ENCODE data around the gene SPTLC3.

SPTLC3 gene

DNA sequence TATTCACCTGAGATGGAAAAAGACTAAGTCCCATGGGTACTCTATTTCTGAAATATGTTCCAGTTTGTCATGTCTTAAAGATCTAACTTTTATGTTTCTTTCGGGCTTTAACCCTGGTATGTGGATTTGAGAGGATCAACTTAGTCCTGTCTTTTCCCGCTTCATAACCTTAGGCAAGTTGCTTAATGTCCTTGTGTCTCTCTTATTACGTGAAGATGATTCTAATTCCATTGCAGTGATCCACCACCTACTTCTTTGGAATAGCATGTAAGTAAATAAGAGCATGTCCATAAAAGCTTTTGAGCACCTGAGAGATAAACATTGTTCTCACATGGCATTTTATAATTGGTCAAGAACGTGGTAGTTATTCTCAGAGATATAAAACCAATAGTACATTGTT is 23.0 kb downstream of the SPTLC3 start:
- no peak for DNase-seq (ENCODE audit: low read depth in 2 of 2)

DNA sequence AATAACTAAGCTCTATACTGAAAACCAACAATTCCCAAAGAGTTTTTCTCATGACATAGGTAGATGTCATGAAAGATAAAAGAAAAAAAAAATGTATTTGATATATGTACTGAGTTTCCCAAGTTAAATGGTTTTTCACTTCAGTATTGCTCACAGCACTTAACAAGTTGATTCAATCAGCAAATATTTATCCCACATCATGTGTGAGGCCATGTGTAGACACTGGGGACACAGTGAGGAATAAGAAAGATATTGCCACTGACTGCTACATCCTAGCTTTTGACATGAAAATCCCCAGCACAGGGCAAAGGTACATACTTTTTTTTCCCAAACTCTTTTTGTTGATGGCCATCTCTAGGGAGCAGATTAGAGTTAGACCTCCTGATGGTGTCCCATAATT is 25.3 kb downstream of the SPTLC3 start:
- DNase-seq (ENCODE audit: low read depth in 2 of 2) = no peak

DNA sequence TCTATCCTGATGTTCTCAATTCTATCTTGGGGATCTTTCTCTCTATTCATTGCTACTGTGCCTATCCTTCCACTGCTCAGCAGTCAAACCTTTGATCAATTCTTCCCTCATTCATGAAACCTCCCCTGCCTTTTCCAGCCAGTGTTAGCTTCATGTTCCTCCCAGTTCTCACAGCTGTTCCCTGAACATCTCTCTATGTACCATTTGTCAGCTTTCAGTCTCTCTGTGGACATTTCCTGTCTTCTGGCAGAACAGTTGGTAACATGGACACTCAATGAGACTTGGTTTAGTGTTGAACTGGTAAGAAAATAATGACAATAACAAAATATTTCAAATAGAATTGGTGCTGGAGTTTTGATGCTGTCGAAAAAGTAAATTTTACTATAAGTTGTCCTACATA is 26.2 kb downstream of the SPTLC3 start:
- no peak for DNase-seq (ENCODE audit: low read depth in 2 of 2)

GRCh38 chr20:13035399-13036152 is 26.8 kb downstream of the SPTLC3 start:
- DNase-seq (ENCODE audit: low read depth in 2 of 2) = no peak

DNA sequence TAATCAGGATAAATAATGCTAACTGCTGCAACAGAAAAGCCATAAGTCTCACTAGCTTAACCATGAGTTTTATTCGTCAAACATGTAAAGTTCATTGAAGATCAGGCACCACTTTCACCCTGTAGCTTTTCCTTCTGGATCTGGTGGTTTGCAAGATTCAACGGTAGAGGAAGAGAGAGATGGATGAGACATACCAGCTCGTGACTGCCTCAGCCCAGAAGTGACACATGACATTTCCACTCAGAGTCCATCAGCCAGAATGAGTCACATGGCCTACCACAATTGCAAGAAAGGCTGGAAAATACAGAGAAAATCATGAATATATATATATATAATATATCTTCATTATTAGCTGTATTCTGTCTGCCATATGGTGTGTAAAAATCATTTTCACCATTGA is 29.0 kb downstream of the SPTLC3 start:
- DNase-seq (ENCODE audit: low read depth in 2 of 2) = no peak

GRCh38 chr20:13041574-13042457 is 33.0 kb downstream of the SPTLC3 start:
- no peak for DNase-seq (ENCODE audit: low read depth in 2 of 2)

- no peak for DNase-seq (ENCODE audit: low read depth in 2 of 2)
Observed at GRCh38 chr20:13042458-13042794, 33.7 kb downstream of the SPTLC3 start.

- DNase-seq (ENCODE audit: low read depth in 2 of 2) = no peak
Observed at GRCh38 chr20:13046409-13046808, 37.6 kb downstream of the SPTLC3 start.

GRCh38 chr20:13054011-13054410 is 45.2 kb downstream of the SPTLC3 start:
- no peak for DNase-seq (ENCODE audit: low read depth in 2 of 2)

DNA sequence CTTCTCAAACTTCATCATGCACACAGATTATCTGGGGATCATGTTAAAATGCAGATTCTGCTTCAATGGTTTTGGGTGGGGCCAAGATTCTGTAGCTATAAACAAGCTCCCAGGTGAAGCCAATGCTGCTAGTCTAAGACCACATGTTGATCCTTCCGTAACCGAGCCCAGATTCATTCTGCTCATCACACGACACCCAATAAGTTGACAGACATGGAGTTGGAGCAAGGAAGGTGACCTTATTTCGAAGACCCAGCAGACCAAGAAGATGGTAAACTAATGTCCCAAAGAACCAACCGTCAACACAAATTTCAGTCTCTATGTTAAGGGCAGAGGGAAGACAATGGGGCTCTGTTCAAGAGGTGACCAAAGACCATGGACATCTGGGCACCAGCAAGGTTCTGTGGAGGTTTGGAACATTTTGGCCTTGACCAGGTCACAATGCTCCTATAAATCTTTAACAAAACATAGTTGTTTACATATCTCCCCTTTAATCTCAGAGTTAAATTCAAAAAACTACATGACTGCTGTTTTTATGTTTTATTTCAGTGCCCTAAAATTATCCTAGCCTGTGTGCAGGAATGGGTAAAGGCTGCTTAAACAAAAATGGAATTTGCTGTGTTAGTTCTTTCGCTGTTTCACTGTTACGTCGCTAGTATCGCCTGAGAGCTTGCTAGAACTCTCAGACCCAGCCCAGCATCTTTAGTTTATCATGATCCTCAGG is 50.1 kb downstream of the SPTLC3 start:
- no peak for DNase-seq (ENCODE audit: low read depth in 2 of 2)

GRCh38 chr20:13059398-13060136 is 50.8 kb downstream of the SPTLC3 start:
- no peak for DNase-seq (ENCODE audit: low read depth in 2 of 2)

DNA sequence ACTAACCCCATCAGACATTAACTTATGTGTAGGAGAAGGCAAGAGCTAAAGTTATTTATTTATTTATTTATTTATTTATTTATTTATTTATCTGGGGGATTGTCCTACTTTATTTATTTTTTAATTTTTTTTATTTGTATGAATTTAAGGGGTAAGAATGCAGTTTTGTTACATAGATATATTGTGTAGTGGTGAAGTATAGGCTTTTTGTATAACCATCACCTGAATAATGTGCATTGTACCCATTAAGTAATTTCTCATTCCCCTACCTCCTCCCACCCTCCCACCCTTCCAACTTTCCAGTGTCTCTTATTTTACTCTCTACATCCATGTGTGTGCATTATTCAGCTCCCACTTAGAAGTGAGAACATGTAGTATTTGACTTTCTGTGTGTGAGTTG is 51.6 kb downstream of the SPTLC3 start:
- no peak for DNase-seq (ENCODE audit: low read depth in 2 of 2)

DNA sequence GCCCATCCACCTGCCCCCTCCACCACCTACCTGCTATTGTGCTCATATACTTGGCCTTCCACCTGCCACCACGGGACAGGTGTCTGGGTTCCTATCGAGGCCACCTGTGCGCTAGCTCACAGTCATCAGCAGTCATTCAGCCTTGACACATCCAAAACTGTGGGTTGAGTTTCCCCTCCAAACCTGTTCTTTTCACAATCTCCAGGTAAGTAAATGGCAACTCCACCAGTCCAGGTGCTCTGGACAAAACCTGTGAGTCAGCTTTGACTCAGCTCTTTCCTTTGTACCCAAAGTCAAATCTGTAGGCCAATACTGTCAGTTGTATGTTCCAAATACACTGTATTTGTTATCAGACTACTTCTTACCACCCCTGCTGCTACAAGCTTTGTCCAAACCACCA is 52.6 kb downstream of the SPTLC3 start:
- DNase-seq (ENCODE audit: low read depth in 2 of 2) = no peak

- no peak for DNase-seq (ENCODE audit: low read depth in 2 of 2)
Observed at GRCh38 chr20:13062789-13063188, 54.0 kb downstream of the SPTLC3 start.

- no peak for DNase-seq (ENCODE audit: low read depth in 2 of 2)
Observed at GRCh38 chr20:13068336-13068735, 59.6 kb downstream of the SPTLC3 start.

- no peak for DNase-seq (ENCODE audit: low read depth in 2 of 2)
Observed at GRCh38 chr20:13081877-13082276, 73.1 kb downstream of the SPTLC3 start.

- no peak for DNase-seq (ENCODE audit: low read depth in 2 of 2)
Observed at GRCh38 chr20:13082378-13082777, 73.6 kb downstream of the SPTLC3 start.

DNA sequence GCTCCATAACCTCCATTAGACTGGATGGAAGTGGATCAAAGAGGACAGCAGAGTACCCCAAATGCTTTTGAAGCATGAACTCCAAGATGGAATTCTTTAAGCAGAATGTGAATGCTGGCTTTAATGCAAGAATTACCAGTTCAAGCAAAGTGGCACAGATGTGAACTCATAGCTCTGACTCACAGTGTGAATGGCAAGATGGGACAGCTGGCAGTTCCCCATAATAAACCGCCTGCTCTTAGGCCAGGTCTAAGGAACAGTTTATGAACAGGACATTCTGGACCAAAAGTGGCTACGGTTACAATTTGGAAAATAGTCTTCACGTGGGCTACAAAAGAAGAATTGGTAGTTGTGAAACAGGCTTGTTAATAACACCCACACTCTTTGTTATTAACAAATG is 76.5 kb downstream of the SPTLC3 start:
- no peak for DNase-seq (ENCODE audit: low read depth in 2 of 2)

- no peak for DNase-seq (ENCODE audit: low read depth in 2 of 2)
Observed at GRCh38 chr20:13089950-13090469, 81.2 kb downstream of the SPTLC3 start.

- no peak for DNase-seq (ENCODE audit: low read depth in 2 of 2)
Observed at GRCh38 chr20:13092111-13092510, 83.3 kb downstream of the SPTLC3 start.

DNA sequence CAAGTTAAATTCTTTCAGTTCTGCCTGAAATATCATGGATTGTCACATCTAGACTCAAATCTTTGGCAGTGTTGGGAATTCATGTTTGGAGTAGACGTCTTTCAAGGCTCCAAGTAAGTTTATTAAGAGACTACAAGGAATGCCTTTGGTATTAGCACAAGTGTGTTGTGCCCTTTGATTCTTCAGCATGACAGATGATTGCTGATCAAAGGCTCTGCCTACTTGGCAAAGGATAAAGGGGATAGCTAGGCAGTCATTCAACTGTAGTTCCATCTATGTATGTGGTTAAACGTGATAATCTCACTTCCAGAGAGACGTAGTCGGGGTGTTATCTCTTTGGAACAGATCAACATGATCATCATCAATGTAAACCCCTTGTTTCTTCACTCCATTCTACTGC is 86.2 kb downstream of the SPTLC3 start:
- no peak for DNase-seq (ENCODE audit: low read depth in 2 of 2)

All from fibroblast of skin of left quadriceps (primary cell).